Prostate gland (tissue), 2 donors: Measurements from ENCODE around the gene TRPM3. TPM values are rescaled to one million over a fixed set of nuclear protein-coding genes. Genes with fewer than 3 reads are reported as not detected.
"Not testable (repeated sequence)": the region's sequence is repeated elsewhere in the genome, so short reads cannot be mapped to it uniquely, and the experiment has no call there.

ENCODE experiments used
- DNase-seq: peaks from one replicate; pipeline ENCODE4 v3.0.0-alpha.2; 2019; ENCODE audit warnings: low spot score
- H3K27ac ChIP-seq, 2 donors: fragments of 200-600 bp; sonication (generic); 2 replicates each; pipeline ENCODE4 v1.5.1; 2017 to 2019
- H3K27me3 ChIP-seq: fragments of 200-600 bp; sonication (generic); replicated peaks from 2 replicates; pipeline ENCODE4 v1.5.1; 2019; ENCODE audit not compliant: insufficient read depth
- H3K36me3 ChIP-seq, 2 donors: fragments of 200-600 bp; sonication (generic); 1 replicate in 1 of 2; 2 replicates in 1 of 2; pipeline versions ENCODE4 v1.5.1 to v1.8.1; 2017 to 2019
- H3K4me1 ChIP-seq: fragments of 200-600 bp; sonication (generic); replicated peaks from 2 replicates; pipeline ENCODE4 v1.5.1; 2019
- H3K4me3 ChIP-seq, 2 donors: fragments of 200-600 bp; sonication (generic); 2 replicates each; pipeline ENCODE4 v1.5.1; 2017 to 2019
- H3K9me3 ChIP-seq: fragments of 200-600 bp; sonication (generic); 2 replicates; pipeline ENCODE4 v1.5.1; 2017
- POLR2A ChIP-seq: fragments of 450-650 bp; IDR thresholded peaks from one replicate; pipeline ENCODE4 v1.6.1; 2016; ENCODE audit warnings: antibody characterized with exemption, mild to moderate bottlenecking
- POLR2AphosphoS5 ChIP-seq: sonication (generic); formaldehyde crosslinking; IDR thresholded peaks from one replicate; pipeline ENCODE4 v1.6.1; 2017; ENCODE audit warnings: antibody characterized with exemption
- WGBS: methylation state at CpG from one replicate; pipeline ENCODE4 v1.1.5; 2018; 5-methylcytosine and 5-hydroxymethylcytosine counted together
- intact Hi-C: fragments of 100-400 bp; cut with DNase I; formaldehyde crosslinking; loops from one replicate; pipeline ENCODE4 v1.14.2; 2022
- total RNA-seq, 2 donors: library from RNA; depleted of rRNA; stranded (reverse); fragments of >200 nt; gene quantifications; one replicate each; pipeline ENCODE4 v1.1.0, GENCODE V29; 2016
- TF ChIP-seq, protein P1 (sequence below), 4 experiments: fragments of 200-600 bp in 2 of 4; fragments of 450-650 bp in 2 of 4; sonication (generic) in 2 of 4; IDR thresholded peaks; 1 replicate in 3 of 4; 2 replicates in 1 of 4; pipeline ENCODE4 v1.5.1; 2016 to 2019; ENCODE audit warnings: antibody characterized with exemption in 4 of 4, mild to moderate bottlenecking in 2 of 4, moderate library complexity in 2 of 4

The TRPM3 gene
- total RNA-seq, 2 donors from 2014 or later = 0.32 to 18.7 TPM

DNA sequence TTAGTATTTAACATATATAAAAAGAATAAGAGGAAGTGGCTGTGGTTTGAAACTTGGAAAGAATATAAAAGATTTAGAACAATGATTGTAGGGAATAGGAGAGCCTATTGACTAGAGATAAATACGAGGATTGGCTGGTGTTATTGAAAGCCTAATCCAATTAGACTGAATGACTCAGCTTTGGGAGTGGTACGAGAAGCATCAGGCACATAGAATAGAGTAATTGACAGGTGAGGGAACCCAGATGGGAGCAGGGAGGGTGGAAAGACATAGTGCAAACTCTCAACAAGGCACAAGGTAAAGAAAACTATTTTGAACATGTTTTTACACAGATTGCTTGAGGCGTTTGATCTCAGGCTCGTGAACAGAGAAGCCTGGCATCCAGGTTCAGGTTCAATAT lies 368.1 kb downstream of the TRPM3 start:
- H3K36me3 ChIP-seq = no peaks in the 10 kb centered on the region
- H3K27me3 ChIP-seq = no peaks in the 10 kb centered on the region
- H3K27ac ChIP-seq = no peak overlapping the region
- TF ChIP-seq POLR2AphosphoS5 (no peak), POLR2A (no peak)
- TF ChIP-seq, protein P1, sequence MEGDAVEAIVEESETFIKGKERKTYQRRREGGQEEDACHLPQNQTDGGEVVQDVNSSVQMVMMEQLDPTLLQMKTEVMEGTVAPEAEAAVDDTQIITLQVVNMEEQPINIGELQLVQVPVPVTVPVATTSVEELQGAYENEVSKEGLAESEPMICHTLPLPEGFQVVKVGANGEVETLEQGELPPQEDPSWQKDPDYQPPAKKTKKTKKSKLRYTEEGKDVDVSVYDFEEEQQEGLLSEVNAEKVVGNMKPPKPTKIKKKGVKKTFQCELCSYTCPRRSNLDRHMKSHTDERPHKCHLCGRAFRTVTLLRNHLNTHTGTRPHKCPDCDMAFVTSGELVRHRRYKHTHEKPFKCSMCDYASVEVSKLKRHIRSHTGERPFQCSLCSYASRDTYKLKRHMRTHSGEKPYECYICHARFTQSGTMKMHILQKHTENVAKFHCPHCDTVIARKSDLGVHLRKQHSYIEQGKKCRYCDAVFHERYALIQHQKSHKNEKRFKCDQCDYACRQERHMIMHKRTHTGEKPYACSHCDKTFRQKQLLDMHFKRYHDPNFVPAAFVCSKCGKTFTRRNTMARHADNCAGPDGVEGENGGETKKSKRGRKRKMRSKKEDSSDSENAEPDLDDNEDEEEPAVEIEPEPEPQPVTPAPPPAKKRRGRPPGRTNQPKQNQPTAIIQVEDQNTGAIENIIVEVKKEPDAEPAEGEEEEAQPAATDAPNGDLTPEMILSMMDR (IDR thresholded peaks at IDR 0.05) = no peak
- DNase-seq = no peak
- no peaks in the 10 kb centered on the region for H3K9me3 ChIP-seq
- WGBS = 41% methylated on average over 4 of the region's 4 CpGs
- H3K4me1 ChIP-seq = no peaks in the 10 kb centered on the region
- intact Hi-C loops = no loop called here
- H3K4me3 ChIP-seq = no peak overlapping the region

DNA sequence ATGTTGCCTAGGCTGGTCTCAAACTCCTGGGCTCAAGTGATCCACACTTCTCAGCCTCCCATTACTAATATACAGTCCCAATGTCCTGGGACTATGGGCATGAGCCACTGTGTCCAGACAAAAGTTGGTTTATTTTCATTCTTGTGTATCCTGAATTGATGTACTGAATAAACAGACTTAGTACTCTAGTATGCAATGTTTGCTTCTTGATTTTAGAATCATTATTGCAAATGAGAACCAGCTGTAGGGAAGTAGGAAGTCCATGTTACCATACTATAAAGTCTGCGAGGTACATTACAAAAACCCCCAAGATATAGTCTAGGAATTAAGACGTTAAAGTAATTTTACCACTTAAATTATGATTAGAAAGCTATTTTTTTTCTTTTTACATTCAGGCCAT lies 372.4 kb downstream of the TRPM3 start:
- intact Hi-C loops = no loop called here
- Histone ChIP-seq H3K27me3 (no peaks in the 10 kb centered on the region), H3K36me3 (no peaks in the 10 kb centered on the region), H3K4me3 (no peak overlapping the region), H3K4me1 (no peaks in the 10 kb centered on the region), H3K9me3 (no peaks in the 10 kb centered on the region), H3K27ac (no peak overlapping the region)
- WGBS = 91% methylated on average over 2 of the region's 2 CpGs
- TF ChIP-seq POLR2AphosphoS5 = no peak
- TF ChIP-seq, protein P1 (IDR thresholded peaks at IDR 0.05) = no peak
- no peak for TF ChIP-seq POLR2A
- no peak for DNase-seq

DNA sequence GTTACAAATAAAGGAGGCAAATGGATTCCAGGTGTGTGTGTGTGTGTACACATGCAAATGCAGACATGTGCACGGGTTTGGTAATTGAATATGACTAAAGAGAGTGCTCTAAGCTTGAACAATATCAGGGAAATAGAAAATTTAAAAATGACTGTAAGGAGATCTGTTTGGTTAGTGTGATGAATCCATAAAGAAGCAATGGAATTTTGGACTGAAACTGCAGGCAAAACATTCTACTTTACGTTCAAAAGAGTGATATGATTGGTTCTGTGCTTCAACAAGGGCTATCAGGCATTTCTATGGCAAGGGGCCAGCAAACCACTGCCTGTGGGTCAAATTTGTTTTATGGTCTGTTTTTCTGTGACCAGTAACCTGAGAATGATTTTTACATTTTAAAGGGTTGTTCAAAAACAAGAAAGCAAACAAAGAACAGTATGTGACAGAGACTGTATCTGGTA lies 374.1 kb downstream of the TRPM3 start:
- Histone ChIP-seq H3K27me3 (no peaks in the 10 kb centered on the region), H3K4me1 (no peaks in the 10 kb centered on the region), H3K4me3 (no peak overlapping the region), H3K36me3 (no peaks in the 10 kb centered on the region), H3K27ac (no peak overlapping the region), H3K9me3 (no peaks in the 10 kb centered on the region)
- 22% methylated on average over 2 of the region's 2 CpGs for WGBS
- TF ChIP-seq POLR2A (no peak), POLR2AphosphoS5 (no peak)
- TF ChIP-seq, protein P1 (IDR thresholded peaks at IDR 0.05) = no peak
- no peak for DNase-seq
- intact Hi-C loops = no loop called here

DNA sequence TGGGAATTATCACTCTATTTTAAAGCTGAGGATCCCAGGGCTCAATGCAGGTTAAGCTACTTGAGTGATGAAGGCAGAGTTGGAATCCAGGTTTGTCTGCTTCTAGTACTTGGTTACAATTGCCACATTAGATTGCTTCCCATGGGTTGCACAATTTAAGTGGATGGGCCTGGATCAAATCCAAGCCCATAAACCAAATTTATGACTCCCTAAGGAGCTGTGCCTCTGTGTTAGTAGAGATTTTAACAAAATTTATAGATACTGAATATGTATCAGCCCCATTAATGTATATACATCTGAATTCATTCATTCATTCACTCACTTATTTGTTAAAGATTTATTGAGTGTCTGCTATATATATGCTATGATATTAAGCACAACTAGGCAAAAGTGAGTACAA lies 374.7 kb downstream of the TRPM3 start:
- intact Hi-C loops = no loop called here
- TF ChIP-seq POLR2AphosphoS5 (peak; percentile 7), POLR2A (no peak)
- H3K4me3 ChIP-seq = no peak overlapping the region

DNA sequence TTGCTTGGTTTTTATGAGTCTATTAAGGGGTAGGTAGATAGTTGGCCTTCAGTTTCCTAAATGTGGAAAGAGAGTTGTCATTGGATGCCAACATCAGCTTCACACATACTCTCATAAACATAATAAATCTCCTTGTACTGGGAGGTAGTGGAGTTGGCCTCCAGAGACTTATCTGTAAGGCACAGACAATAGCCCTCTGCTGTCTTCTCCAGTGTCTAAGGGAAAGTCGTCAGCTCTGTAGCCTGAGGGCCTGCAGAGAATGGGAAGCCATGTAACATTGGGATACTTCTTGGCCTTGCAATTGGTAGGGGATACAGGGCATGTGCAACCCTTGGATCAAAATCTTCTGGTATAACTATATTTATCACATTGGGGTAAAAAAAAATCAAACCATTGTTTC lies 375.1 kb downstream of the TRPM3 start:
- Histone ChIP-seq H3K4me3 (no peak overlapping the region), H3K4me1 (no peaks in the 10 kb centered on the region), H3K27ac (no peak overlapping the region), H3K27me3 (no peaks in the 10 kb centered on the region), H3K9me3 (no peaks in the 10 kb centered on the region), H3K36me3 (no peaks in the 10 kb centered on the region)
- WGBS = 0% methylated on average over 1 of the region's 1 CpG
- intact Hi-C loops = no loop called here
- TF ChIP-seq POLR2AphosphoS5 = no peak
- TF ChIP-seq POLR2A = no peak
- TF ChIP-seq, protein P1 (IDR thresholded peaks at IDR 0.05) = no peak
- DNase-seq = no peak

More for the DNA sequence above, 374.7 kb downstream of the TRPM3 start:
- Histone ChIP-seq H3K9me3 (no peaks in the 10 kb centered on the region), H3K27me3 (no peaks in the 10 kb centered on the region), H3K36me3 (no peaks in the 10 kb centered on the region), H3K4me1 (no peaks in the 10 kb centered on the region), H3K27ac (no peak overlapping the region)
- DNase-seq = peak; percentile 32

DNA sequence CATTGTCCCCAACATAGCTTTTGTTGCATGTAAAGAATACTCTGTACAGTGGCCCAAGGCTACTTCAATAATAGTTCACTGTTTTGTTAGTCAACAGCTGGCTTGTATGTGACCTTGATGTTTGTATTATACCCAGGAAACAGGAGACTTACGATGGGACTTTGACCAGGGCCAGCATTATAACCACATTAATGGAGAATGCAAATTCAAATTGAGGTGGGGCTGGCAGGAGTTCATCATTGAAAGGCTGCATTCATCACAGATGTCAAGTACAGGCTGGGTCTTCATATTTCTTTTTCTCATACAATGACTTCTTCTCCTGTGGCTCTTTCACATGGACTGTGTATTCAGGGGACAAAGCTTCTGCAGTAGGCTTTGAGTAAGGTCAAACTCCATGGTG lies 396.6 kb downstream of the TRPM3 start:
- H3K4me1 ChIP-seq, DNase-seq, H3K9me3 ChIP-seq, H3K27ac ChIP-seq, intact Hi-C loops, H3K36me3 ChIP-seq, H3K4me3 ChIP-seq, H3K27me3 ChIP-seq: not testable (repeated sequence)
- no CpG with 5 or more reads among the region's 1 CpG for WGBS

DNA sequence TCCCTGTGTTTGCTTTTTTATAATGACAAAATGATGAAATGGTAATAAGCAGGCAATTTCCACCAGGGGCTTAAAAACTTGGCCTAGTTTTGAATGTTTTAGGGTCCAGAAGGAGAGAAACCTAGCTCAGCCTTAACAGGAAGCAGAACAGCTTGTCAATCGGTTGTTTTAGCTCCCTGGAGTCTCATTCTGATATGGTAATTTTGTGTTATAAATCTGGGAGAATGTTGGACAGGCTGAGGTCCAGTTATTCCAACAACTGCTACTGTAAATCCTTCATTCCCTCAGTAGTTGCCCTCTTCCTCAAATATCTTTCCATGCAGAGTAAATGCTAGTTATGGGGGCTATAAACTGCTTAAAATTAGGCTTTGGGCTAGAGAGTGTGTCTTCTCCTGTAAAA lies 397.4 kb downstream of the TRPM3 start:
- H3K36me3 ChIP-seq, DNase-seq, intact Hi-C loops, H3K4me3 ChIP-seq, H3K27ac ChIP-seq, H3K27me3 ChIP-seq, H3K9me3 ChIP-seq, H3K4me1 ChIP-seq: not testable (repeated sequence)
- WGBS = no CpG with 5 or more reads among the region's 1 CpG

DNA sequence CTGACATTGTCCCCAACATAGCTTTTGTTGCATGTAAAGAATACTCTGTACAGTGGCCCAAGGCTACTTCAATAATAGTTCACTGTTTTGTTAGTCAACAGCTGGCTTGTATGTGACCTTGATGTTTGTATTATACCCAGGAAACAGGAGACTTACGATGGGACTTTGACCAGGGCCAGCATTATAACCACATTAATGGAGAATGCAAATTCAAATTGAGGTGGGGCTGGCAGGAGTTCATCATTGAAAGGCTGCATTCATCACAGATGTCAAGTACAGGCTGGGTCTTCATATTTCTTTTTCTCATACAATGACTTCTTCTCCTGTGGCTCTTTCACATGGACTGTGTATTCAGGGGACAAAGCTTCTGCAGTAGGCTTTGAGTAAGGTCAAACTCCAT lies 414.6 kb downstream of the TRPM3 start:
- H3K4me1 ChIP-seq, H3K4me3 ChIP-seq, H3K27me3 ChIP-seq, DNase-seq, H3K27ac ChIP-seq, H3K36me3 ChIP-seq, intact Hi-C loops, H3K9me3 ChIP-seq: not testable (repeated sequence)
- no CpG with 5 or more reads among the region's 1 CpG for WGBS
